ENCODE measurements around the gene EPHB6. TPM values are rescaled to one million over a fixed set of nuclear protein-coding genes. Genes with fewer than 3 reads are reported as not detected.

Gene EPHB6
- polyA plus RNA-seq, 1 donor from 2014 or later = 25.3 TPM

DNA sequence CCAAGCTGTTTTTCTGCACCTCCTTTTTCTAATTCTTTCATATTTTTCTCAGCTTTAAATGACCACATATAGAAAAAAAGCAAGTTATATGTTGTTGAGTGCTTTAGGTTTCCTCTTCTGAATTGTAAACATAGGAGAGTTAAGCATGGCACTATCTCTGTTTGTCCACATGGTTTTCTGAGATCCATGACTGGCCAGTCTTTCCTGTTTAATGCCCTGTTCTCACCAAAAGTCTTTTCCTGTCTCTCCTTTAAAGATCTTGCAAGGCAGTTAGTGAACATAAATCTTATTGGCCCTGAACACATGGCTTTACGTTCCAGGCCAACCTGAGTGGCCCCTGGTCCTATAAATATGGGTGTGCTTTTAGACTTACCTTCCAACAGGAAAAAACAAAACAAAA lies 59.2 kb downstream of the EPHB6 start:
- no peaks in the 10 kb centered on the region for H3K9me2 ChIP-seq (ENCODE audit: insufficient read depth, low read length)
- no peak overlapping the region for H3K4me3 ChIP-seq (ENCODE audit: low read length)
- H2AFZ ChIP-seq (ENCODE audit: low read depth, low read length) = no peak overlapping the region
- H3F3A ChIP-seq (ENCODE audit: insufficient read depth, low read length, poor library complexity, severe bottlenecking) = no peaks in the 10 kb centered on the region
- no peaks in the 10 kb centered on the region for H3K27me3 ChIP-seq (ENCODE audit: insufficient read depth, low read depth, low read length)
- no peak for TF ChIP-seq RAD21 (conservative IDR thresholded peaks at IDR 0.05)
- TF ChIP-seq, protein P1, sequence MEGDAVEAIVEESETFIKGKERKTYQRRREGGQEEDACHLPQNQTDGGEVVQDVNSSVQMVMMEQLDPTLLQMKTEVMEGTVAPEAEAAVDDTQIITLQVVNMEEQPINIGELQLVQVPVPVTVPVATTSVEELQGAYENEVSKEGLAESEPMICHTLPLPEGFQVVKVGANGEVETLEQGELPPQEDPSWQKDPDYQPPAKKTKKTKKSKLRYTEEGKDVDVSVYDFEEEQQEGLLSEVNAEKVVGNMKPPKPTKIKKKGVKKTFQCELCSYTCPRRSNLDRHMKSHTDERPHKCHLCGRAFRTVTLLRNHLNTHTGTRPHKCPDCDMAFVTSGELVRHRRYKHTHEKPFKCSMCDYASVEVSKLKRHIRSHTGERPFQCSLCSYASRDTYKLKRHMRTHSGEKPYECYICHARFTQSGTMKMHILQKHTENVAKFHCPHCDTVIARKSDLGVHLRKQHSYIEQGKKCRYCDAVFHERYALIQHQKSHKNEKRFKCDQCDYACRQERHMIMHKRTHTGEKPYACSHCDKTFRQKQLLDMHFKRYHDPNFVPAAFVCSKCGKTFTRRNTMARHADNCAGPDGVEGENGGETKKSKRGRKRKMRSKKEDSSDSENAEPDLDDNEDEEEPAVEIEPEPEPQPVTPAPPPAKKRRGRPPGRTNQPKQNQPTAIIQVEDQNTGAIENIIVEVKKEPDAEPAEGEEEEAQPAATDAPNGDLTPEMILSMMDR (IDR thresholded peaks at IDR 0.05; ENCODE audit: poor library complexity, severe bottlenecking) = no peak
- TF ChIP-seq, protein P2, sequence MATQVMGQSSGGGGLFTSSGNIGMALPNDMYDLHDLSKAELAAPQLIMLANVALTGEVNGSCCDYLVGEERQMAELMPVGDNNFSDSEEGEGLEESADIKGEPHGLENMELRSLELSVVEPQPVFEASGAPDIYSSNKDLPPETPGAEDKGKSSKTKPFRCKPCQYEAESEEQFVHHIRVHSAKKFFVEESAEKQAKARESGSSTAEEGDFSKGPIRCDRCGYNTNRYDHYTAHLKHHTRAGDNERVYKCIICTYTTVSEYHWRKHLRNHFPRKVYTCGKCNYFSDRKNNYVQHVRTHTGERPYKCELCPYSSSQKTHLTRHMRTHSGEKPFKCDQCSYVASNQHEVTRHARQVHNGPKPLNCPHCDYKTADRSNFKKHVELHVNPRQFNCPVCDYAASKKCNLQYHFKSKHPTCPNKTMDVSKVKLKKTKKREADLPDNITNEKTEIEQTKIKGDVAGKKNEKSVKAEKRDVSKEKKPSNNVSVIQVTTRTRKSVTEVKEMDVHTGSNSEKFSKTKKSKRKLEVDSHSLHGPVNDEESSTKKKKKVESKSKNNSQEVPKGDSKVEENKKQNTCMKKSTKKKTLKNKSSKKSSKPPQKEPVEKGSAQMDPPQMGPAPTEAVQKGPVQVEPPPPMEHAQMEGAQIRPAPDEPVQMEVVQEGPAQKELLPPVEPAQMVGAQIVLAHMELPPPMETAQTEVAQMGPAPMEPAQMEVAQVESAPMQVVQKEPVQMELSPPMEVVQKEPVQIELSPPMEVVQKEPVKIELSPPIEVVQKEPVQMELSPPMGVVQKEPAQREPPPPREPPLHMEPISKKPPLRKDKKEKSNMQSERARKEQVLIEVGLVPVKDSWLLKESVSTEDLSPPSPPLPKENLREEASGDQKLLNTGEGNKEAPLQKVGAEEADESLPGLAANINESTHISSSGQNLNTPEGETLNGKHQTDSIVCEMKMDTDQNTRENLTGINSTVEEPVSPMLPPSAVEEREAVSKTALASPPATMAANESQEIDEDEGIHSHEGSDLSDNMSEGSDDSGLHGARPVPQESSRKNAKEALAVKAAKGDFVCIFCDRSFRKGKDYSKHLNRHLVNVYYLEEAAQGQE (IDR thresholded peaks at IDR 0.05; ENCODE audit: borderline replicate concordance) = no peak
- TF ChIP-seq MXI1 (conservative IDR thresholded peaks at IDR 0.05; ENCODE audit: poor library complexity, severe bottlenecking) = no peak
- no peak for TF ChIP-seq SMC3 (conservative IDR thresholded peaks at IDR 0.05; ENCODE audit: poor library complexity)
- no peak for TF ChIP-seq TAF1 (IDR thresholded peaks at IDR 0.05; ENCODE audit: low read depth)
- TF ChIP-seq EZH2 (IDR thresholded peaks at IDR 0.05; ENCODE audit: borderline replicate concordance, insufficient read depth, low read length, poor library complexity, severe bottlenecking) = no peak
- no peak for TF ChIP-seq EP300 (conservative IDR thresholded peaks at IDR 0.05; ENCODE audit: poor library complexity, severe bottlenecking)
- no peak for TF ChIP-seq POLR2AphosphoS5 (IDR thresholded peaks at IDR 0.05)
- no peaks in the 10 kb centered on the region for H3K36me3 ChIP-seq (ENCODE audit: insufficient read depth, low read length)
- H3K27ac ChIP-seq (ENCODE audit: low read length) = no peak overlapping the region
- H4K20me1 ChIP-seq (ENCODE audit: insufficient read depth) = no peaks in the 10 kb centered on the region
- no peaks in the 10 kb centered on the region for H3K79me2 ChIP-seq (replicated peaks; ENCODE audit: insufficient read depth, low read length)
- H3K9me3 ChIP-seq (ENCODE audit: low read length) = no peaks in the 10 kb centered on the region
- no peak overlapping the region for H3K9ac ChIP-seq (ENCODE audit: low read length)
- no peak overlapping the region for H3K4me2 ChIP-seq (ENCODE audit: low read length)

DNA sequence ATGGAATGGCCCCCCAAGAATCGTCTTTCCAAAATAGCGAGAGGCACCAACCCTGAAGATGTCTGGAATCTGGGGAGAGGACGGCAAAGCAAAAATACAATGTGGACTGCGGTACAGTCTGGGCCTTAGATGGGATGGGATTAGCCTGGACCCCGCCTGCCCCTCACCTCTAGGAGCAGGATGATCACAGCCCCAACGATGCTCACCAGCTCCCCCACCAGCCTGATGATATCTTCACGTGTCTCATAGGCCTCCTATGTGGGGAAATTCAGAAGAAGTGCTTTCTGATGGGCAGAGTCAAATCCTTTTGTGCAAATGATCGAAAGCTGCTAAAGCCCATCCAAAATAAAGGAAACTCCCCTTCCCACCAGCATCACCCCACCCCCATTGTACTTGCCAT lies 60.4 kb downstream of the EPHB6 start:
- Histone ChIP-seq H3K27ac (ENCODE audit: low read length) (no peak overlapping the region), H3K9me2 (ENCODE audit: insufficient read depth, low read length) (no peaks in the 10 kb centered on the region), H3K4me2 (ENCODE audit: low read length) (no peak overlapping the region), H3K9me3 (ENCODE audit: low read length) (no peaks in the 10 kb centered on the region), H3K9ac (ENCODE audit: low read length) (no peak overlapping the region), H3F3A (ENCODE audit: insufficient read depth, low read length, poor library complexity, severe bottlenecking) (no peaks in the 10 kb centered on the region), H4K20me1 (ENCODE audit: insufficient read depth) (no peaks in the 10 kb centered on the region), H3K36me3 (ENCODE audit: insufficient read depth, low read length) (no peaks in the 10 kb centered on the region), H3K79me2 (replicated peaks; ENCODE audit: insufficient read depth, low read length) (no peaks in the 10 kb centered on the region), H3K4me3 (ENCODE audit: low read length) (no peak overlapping the region), H2AFZ (ENCODE audit: low read depth, low read length) (no peak overlapping the region), H3K27me3 (ENCODE audit: insufficient read depth, low read depth, low read length) (no peaks in the 10 kb centered on the region)
- TF ChIP-seq MXI1 (conservative IDR thresholded peaks at IDR 0.05; ENCODE audit: poor library complexity, severe bottlenecking) (no peak), POLR2AphosphoS5 (IDR thresholded peaks at IDR 0.05) (no peak), EZH2 (IDR thresholded peaks at IDR 0.05; ENCODE audit: borderline replicate concordance, insufficient read depth, low read length, poor library complexity, severe bottlenecking) (no peak), RAD21 (conservative IDR thresholded peaks at IDR 0.05) (no peak), EP300 (conservative IDR thresholded peaks at IDR 0.05; ENCODE audit: poor library complexity, severe bottlenecking) (no peak), SMC3 (conservative IDR thresholded peaks at IDR 0.05; ENCODE audit: poor library complexity) (no peak), TAF1 (IDR thresholded peaks at IDR 0.05; ENCODE audit: low read depth) (no peak)
- TF ChIP-seq, protein P2 (IDR thresholded peaks at IDR 0.05; ENCODE audit: borderline replicate concordance) = no peak
- TF ChIP-seq, protein P1 (IDR thresholded peaks at IDR 0.05; ENCODE audit: poor library complexity, severe bottlenecking) = no peak

All from neural cell (in vitro differentiated cells).